Heart left ventricle (tissue), 16 donors: ENCODE data around the gene HEPHL1. TPM values are rescaled to one million over a fixed set of nuclear protein-coding genes. Genes with fewer than 3 reads are reported as not detected.

Experiments used
- ATAC-seq, 4 donors: fragments of 200-7000 bp; cut with Tn5 transposase; one replicate each; pipeline ENCODE4 v1.9.1; 2020 to 2022; ENCODE audit warnings: moderate library complexity in 4 of 4, mild to moderate bottlenecking in 3 of 4, moderate number of reproducible peaks in 1 of 4
- DNase-seq, 5 donors: peaks; one replicate each; pipeline ENCODE4 v3.0.0-alpha.2; 2020
- H3K27ac ChIP-seq, 12 donors: fragments of 200-600 bp; sonication (generic) in 4 of 12; one replicate each; pipeline versions ENCODE4 v1.5.0 to v1.8.0; 2016 to 2022; ENCODE audit warnings: mild to moderate bottlenecking in 2 of 12
- H3K27me3 ChIP-seq, 9 donors: fragments of 200-600 bp; sonication (generic) in 2 of 9; one replicate each; pipeline versions ENCODE4 v1.5.1 to v1.8.0; 2016 to 2022; ENCODE audit warnings: mild to moderate bottlenecking in 3 of 9
- H3K36me3 ChIP-seq, 9 donors: fragments of 200-600 bp; sonication (generic) in 2 of 9; one replicate each; pipeline versions ENCODE4 v1.5.0 to v1.8.0; 2018 to 2022; ENCODE audit warnings: mild to moderate bottlenecking in 2 of 9
- H3K4me1 ChIP-seq, 12 donors: fragments of 200-600 bp; sonication (generic) in 4 of 12; one replicate each; pipeline versions ENCODE4 v1.5.0 to v1.8.0; 2016 to 2022; ENCODE audit warnings: mild to moderate bottlenecking in 3 of 12
- H3K4me3 ChIP-seq, 12 donors: fragments of 200-600 bp; sonication (generic) in 4 of 12; one replicate each; pipeline versions ENCODE4 v1.5.0 to v1.8.0; 2017 to 2022; ENCODE audit warnings: mild to moderate bottlenecking in 9 of 12, moderate library complexity in 4 of 12
- H3K9me3 ChIP-seq, 12 donors: fragments of 200-600 bp; sonication (generic) in 4 of 12; one replicate each; pipeline versions ENCODE4 v1.5.0 to v1.8.0; 2016 to 2022; ENCODE audit warnings: mild to moderate bottlenecking in 1 of 12
- POLR2A ChIP-seq, 2 donors: fragments of 450-650 bp; IDR thresholded peaks; one replicate each; pipeline ENCODE4 v1.6.1; 2017; ENCODE audit warnings: antibody characterized with exemption in 2 of 2, mild to moderate bottlenecking in 2 of 2, moderate library complexity in 2 of 2
- WGBS, 4 donors: extraction: QIAGEN DNeasy Blood & Tissue Kit in 2 of 4; methylation state at CpG; one replicate each; pipeline versions ENCODE4 v1.1.5 to v1.1.7; 2013 to 2018; 5-methylcytosine and 5-hydroxymethylcytosine counted together
- intact Hi-C, 10 donors: fragments of 100-400 bp; cut with DNase I; formaldehyde crosslinking; loops; one replicate each; pipeline versions ENCODE4 v1.11.1 to v1.14.2; 2022
- polyA plus RNA-seq, 2 donors: library from polyadenylated mRNA; stranded (reverse); fragments of 200-250 nt; gene quantifications; one replicate each; pipeline ENCODE4 v1.2.3, GENCODE V29; 2013
- total RNA-seq, 9 donors: library from RNA; depleted of rRNA in 2 of 9; stranded (reverse); fragments of >200 nt in 2 of 9; fragmentation: NEBNext Ultra II Directional in 3 of 9; extraction: Animal tissue kit (Norgen Biotek cat#: 25700) in 3 of 9; gene quantifications; one replicate each; pipeline versions ENCODE4 v1.1.0 to v1.2.4, GENCODE V29; 2016 to 2023
- TF ChIP-seq, protein P1 (sequence below), 12 donors: fragments of 200-600 bp; sonication (generic) in 4 of 12; IDR thresholded peaks; one replicate each; pipeline versions ENCODE4 v1.5.0 to v1.8.0; 2018 to 2022; ENCODE audit warnings: antibody characterized with exemption in 12 of 12, mild to moderate bottlenecking in 5 of 12
- donor health status: ischemic (EF 13 %, LVEDD 7.1; RV severe dilation, severe dysfunction).
- donor health status: healthy with polysubstance abuse.
- donor health status: DM: no; HTN: yes; CAD: no.
- donor health status: DM: no; HTN: no; CAD: no.
- donor health status: ischemic (EF 25% LVEDD 6.9; RV normal size, moderate dysfunction).
- donor health status: ischemic (EF 25% LVEDD 5.7; RV mildly dilated, moderate dysfunction).
- donor health status: healthy.
- donor health status: DM: yes; HTN: yes; CAD: no.
- donor health status: ischemic (EF 35%, LVEDD 5.7; RV mildly dilated, moderate dysfunction).
- donor health status: nonischemic (EF 11% LVEDD 7.7; RV severe dilation, severe dysfunction).
- donor health status: DM: yes; HTN: yes; CAD: no.
- donor health status: PGD.
- donor health status: ischemic (EF 29% LVEDD 5.4; RV normal size, mild dysfunction).
- donor health status: nonischemic (EF 23%, LVEDD 6.1; RV moderate dilation, normal function).

HEPHL1 gene
- total and polyA plus RNA-seq, 11 donors, result 0.07 TPM; not detected in 10

DNA sequence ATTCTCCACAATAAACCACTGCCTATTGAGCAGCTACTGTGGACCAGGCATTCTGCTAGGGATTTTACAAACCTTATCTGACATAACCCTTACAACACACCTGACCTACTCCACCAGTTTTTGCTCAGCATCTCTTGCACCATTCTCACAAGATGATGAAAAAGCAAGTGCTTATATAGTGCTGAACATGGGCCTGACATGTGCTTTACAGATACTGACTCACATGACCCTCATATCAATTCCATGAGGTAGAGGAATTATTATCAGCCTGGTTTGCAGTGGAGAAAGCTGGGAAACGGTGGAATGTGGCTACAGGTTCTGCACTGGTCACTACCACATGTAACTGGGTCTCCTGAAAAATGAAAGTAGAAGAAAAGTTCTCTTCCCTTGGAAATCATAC, 69.9 kb downstream of the HEPHL1 start:
- intact Hi-C loops, result no loop called here
- Histone ChIP-seq H3K4me3 (no peak overlapping the region), H3K9me3 (peaks cover 0 to 6% (median 0%) of the 10 kb centered on the region in 12 donors), H3K27me3 (no peaks in the 10 kb centered on the region), H3K27ac (no peak overlapping the region), H3K36me3 (no peaks in the 10 kb centered on the region), H3K4me1 (no peaks in the 10 kb centered on the region)
- TF ChIP-seq POLR2A (IDR thresholded peaks at IDR 0.05), result no peak
- TF ChIP-seq, protein P1, sequence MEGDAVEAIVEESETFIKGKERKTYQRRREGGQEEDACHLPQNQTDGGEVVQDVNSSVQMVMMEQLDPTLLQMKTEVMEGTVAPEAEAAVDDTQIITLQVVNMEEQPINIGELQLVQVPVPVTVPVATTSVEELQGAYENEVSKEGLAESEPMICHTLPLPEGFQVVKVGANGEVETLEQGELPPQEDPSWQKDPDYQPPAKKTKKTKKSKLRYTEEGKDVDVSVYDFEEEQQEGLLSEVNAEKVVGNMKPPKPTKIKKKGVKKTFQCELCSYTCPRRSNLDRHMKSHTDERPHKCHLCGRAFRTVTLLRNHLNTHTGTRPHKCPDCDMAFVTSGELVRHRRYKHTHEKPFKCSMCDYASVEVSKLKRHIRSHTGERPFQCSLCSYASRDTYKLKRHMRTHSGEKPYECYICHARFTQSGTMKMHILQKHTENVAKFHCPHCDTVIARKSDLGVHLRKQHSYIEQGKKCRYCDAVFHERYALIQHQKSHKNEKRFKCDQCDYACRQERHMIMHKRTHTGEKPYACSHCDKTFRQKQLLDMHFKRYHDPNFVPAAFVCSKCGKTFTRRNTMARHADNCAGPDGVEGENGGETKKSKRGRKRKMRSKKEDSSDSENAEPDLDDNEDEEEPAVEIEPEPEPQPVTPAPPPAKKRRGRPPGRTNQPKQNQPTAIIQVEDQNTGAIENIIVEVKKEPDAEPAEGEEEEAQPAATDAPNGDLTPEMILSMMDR (IDR thresholded peaks at IDR 0.05), result no peak
- WGBS, 4 donors, result 54 to 60% (median 59%) methylated on average over 1 of the region's 1 CpG
- ATAC-seq (no peak), DNase-seq (no peak)

DNA sequence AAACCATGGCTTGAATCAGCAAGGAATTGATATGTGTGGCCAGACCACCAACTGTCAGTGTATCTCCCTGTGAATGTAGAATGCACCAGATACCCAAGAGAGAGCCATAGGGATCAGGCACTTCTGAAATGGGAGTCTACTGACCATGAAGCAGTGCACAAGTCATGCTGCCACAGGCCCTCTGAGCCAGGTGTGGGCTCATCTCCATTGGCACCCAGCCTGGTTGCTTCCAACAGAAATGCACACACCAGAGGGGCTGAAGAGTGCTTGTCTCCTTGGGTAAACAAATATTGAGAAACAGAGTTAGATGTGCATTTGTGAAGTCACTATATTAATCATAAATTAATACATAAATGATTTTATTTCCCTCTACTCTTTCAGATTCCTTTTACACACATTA, 79.1 kb downstream of the HEPHL1 start:
- ATAC-seq (no peak), DNase-seq (no peak)
- Histone ChIP-seq H3K27me3 (no peaks in the 10 kb centered on the region), H3K4me3 (no peak overlapping the region), H3K36me3 (no peaks in the 10 kb centered on the region), H3K27ac (no peak overlapping the region), H3K4me1 (no peaks in the 10 kb centered on the region), H3K9me3 (no peaks in the 10 kb centered on the region)
- TF ChIP-seq POLR2A (IDR thresholded peaks at IDR 0.05), result no peak
- TF ChIP-seq, protein P1 (IDR thresholded peaks at IDR 0.05), result no peak
- intact Hi-C loops, result no loop called here

DNA sequence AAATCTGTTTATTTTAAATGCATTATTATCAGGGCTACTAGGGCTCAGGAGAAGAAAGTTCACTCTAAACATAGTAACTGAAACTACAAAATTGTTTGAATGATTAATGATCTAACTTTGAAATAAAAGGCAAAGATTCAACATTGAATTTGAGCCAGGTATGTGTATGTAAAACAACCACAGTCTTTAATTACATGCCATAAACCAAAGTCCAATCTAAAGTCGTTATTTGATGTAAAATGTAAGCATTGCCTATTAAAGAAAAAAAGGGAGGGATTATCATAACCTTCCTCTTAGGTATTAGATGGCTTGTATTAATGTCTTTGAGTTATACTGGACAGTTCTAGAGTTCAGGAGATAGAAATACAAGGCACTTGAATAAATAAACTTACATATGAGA, 82.3 kb downstream of the HEPHL1 start:
- DNase-seq (no peak), ATAC-seq (no peak)
- Histone ChIP-seq H3K27ac (no peak overlapping the region), H3K27me3 (no peaks in the 10 kb centered on the region), H3K9me3 (peaks cover 0 to 3% (median 0%) of the 10 kb centered on the region in 12 donors), H3K4me1 (peaks cover 0 to 9% (median 0%) of the 10 kb centered on the region in 12 donors), H3K36me3 (no peaks in the 10 kb centered on the region), H3K4me3 (no peak overlapping the region)
- WGBS, 4 donors, result 46 to 67% (median 57%) methylated on average over 1 of the region's 1 CpG
- intact Hi-C loops, result no loop called here
- TF ChIP-seq, protein P1 (IDR thresholded peaks at IDR 0.05), result no peak
- TF ChIP-seq POLR2A (IDR thresholded peaks at IDR 0.05), result no peak

DNA sequence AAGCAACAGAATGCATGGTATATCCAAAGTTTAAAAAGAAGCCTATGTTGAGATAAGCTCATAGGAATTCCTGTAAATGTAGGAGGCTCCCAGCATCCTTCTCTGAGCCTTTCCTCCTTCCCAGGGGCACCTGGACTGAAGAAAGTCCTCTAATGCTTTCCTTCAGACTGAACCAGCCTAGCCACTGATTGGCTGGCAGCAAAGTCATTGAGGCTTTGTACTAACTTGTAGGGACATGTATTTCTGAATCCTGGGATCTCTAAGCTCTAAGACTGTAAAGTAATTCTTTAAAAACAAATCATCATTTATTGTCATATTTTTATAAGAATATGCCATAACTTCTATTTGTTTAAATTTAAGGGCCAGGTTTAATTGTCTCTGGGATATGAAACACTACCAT, 83.6 kb downstream of the HEPHL1 start:
- no peak overlapping the region for H3K27ac ChIP-seq
- peaks cover 0 to 9% (median 0%) of the 10 kb centered on the region in 12 donors for H3K4me1 ChIP-seq
- H3K27me3 ChIP-seq, result no peaks in the 10 kb centered on the region
- ATAC-seq (no peak), DNase-seq (no peak)
- TF ChIP-seq, protein P1 (IDR thresholded peaks at IDR 0.05), result no peak
- no peak for TF ChIP-seq POLR2A (IDR thresholded peaks at IDR 0.05)
- no peaks in the 10 kb centered on the region for H3K36me3 ChIP-seq
- H3K9me3 ChIP-seq, result peaks cover 0 to 14% (median 0%) of the 10 kb centered on the region in 12 donors
- H3K4me3 ChIP-seq, result no peak overlapping the region
- intact Hi-C loops, result no loop called here
